ENCODE measurements around the gene EZH2.

DNA sequence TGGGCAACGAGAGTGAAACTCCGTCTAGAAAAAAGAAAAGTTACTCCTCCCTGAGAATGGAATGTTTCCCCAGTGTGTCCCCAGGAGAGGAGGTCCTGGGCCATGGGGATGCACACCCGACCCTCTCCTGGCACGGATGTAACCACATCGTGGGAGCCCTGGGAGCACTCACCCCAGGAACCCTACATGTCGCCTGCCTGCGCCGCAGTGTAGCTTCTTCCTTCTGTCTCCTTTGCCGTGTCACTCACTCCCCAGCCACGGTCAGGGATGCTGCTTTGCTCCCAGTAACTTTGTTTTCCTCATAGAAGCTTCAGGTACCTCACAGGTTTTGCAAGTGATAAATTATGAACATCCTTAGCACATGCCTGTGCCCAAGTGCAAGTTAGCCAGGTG lies 82.0 kb downstream of the EZH2 start:
- TF ChIP-seq, protein P1, sequence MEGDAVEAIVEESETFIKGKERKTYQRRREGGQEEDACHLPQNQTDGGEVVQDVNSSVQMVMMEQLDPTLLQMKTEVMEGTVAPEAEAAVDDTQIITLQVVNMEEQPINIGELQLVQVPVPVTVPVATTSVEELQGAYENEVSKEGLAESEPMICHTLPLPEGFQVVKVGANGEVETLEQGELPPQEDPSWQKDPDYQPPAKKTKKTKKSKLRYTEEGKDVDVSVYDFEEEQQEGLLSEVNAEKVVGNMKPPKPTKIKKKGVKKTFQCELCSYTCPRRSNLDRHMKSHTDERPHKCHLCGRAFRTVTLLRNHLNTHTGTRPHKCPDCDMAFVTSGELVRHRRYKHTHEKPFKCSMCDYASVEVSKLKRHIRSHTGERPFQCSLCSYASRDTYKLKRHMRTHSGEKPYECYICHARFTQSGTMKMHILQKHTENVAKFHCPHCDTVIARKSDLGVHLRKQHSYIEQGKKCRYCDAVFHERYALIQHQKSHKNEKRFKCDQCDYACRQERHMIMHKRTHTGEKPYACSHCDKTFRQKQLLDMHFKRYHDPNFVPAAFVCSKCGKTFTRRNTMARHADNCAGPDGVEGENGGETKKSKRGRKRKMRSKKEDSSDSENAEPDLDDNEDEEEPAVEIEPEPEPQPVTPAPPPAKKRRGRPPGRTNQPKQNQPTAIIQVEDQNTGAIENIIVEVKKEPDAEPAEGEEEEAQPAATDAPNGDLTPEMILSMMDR (IDR thresholded peaks at IDR 0.05): no peak
- TF ChIP-seq, protein P2, sequence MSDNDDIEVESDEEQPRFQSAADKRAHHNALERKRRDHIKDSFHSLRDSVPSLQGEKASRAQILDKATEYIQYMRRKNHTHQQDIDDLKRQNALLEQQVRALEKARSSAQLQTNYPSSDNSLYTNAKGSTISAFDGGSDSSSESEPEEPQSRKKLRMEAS (CRISPR knock-in tag; IDR thresholded peaks at IDR 0.05): no peak
- TF ChIP-seq, protein P3, sequence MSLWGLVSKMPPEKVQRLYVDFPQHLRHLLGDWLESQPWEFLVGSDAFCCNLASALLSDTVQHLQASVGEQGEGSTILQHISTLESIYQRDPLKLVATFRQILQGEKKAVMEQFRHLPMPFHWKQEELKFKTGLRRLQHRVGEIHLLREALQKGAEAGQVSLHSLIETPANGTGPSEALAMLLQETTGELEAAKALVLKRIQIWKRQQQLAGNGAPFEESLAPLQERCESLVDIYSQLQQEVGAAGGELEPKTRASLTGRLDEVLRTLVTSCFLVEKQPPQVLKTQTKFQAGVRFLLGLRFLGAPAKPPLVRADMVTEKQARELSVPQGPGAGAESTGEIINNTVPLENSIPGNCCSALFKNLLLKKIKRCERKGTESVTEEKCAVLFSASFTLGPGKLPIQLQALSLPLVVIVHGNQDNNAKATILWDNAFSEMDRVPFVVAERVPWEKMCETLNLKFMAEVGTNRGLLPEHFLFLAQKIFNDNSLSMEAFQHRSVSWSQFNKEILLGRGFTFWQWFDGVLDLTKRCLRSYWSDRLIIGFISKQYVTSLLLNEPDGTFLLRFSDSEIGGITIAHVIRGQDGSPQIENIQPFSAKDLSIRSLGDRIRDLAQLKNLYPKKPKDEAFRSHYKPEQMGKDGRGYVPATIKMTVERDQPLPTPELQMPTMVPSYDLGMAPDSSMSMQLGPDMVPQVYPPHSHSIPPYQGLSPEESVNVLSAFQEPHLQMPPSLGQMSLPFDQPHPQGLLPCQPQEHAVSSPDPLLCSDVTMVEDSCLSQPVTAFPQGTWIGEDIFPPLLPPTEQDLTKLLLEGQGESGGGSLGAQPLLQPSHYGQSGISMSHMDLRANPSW (CRISPR knock-in tag; conservative IDR thresholded peaks at IDR 0.05; ENCODE audit: low read depth): no peak
- TF ChIP-seq, protein P4, sequence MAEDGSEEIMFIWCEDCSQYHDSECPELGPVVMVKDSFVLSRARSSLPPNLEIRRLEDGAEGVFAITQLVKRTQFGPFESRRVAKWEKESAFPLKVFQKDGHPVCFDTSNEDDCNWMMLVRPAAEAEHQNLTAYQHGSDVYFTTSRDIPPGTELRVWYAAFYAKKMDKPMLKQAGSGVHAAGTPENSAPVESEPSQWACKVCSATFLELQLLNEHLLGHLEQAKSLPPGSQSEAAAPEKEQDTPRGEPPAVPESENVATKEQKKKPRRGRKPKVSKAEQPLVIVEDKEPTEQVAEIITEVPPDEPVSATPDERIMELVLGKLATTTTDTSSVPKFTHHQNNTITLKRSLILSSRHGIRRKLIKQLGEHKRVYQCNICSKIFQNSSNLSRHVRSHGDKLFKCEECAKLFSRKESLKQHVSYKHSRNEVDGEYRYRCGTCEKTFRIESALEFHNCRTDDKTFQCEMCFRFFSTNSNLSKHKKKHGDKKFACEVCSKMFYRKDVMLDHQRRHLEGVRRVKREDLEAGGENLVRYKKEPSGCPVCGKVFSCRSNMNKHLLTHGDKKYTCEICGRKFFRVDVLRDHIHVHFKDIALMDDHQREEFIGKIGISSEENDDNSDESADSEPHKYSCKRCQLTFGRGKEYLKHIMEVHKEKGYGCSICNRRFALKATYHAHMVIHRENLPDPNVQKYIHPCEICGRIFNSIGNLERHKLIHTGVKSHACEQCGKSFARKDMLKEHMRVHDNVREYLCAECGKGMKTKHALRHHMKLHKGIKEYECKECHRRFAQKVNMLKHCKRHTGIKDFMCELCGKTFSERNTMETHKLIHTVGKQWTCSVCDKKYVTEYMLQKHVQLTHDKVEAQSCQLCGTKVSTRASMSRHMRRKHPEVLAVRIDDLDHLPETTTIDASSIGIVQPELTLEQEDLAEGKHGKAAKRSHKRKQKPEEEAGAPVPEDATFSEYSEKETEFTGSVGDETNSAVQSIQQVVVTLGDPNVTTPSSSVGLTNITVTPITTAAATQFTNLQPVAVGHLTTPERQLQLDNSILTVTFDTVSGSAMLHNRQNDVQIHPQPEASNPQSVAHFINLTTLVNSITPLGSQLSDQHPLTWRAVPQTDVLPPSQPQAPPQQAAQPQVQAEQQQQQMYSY (CRISPR knock-in tag; IDR thresholded peaks at IDR 0.05): no peak
- TF ChIP-seq, protein P5, sequence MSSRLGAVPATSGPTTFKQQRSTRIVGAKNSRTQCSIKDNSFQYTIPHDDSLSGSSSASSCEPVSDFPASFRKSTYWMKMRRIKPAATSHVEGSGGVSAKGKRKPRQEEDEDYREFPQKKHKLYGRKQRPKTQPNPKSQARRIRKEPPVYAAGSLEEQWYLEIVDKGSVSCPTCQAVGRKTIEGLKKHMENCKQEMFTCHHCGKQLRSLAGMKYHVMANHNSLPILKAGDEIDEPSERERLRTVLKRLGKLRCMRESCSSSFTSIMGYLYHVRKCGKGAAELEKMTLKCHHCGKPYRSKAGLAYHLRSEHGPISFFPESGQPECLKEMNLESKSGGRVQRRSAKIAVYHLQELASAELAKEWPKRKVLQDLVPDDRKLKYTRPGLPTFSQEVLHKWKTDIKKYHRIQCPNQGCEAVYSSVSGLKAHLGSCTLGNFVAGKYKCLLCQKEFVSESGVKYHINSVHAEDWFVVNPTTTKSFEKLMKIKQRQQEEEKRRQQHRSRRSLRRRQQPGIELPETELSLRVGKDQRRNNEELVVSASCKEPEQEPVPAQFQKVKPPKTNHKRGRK (CRISPR knock-in tag; IDR thresholded peaks at IDR 0.05; ENCODE audit: borderline replicate concordance): no peak
- TF ChIP-seq, protein P6, sequence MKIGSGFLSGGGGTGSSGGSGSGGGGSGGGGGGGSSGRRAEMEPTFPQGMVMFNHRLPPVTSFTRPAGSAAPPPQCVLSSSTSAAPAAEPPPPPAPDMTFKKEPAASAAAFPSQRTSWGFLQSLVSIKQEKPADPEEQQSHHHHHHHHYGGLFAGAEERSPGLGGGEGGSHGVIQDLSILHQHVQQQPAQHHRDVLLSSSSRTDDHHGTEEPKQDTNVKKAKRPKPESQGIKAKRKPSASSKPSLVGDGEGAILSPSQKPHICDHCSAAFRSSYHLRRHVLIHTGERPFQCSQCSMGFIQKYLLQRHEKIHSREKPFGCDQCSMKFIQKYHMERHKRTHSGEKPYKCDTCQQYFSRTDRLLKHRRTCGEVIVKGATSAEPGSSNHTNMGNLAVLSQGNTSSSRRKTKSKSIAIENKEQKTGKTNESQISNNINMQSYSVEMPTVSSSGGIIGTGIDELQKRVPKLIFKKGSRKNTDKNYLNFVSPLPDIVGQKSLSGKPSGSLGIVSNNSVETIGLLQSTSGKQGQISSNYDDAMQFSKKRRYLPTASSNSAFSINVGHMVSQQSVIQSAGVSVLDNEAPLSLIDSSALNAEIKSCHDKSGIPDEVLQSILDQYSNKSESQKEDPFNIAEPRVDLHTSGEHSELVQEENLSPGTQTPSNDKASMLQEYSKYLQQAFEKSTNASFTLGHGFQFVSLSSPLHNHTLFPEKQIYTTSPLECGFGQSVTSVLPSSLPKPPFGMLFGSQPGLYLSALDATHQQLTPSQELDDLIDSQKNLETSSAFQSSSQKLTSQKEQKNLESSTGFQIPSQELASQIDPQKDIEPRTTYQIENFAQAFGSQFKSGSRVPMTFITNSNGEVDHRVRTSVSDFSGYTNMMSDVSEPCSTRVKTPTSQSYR (CRISPR knock-in tag; IDR thresholded peaks at IDR 0.05): no peak
- TF ChIP-seq JUN (CRISPR knock-in tag; IDR thresholded peaks at IDR 0.05): no peak
- no peak for TF ChIP-seq CBFB (CRISPR knock-in tag; IDR thresholded peaks at IDR 0.05; ENCODE audit: low read depth)
- TF ChIP-seq, protein P7, sequence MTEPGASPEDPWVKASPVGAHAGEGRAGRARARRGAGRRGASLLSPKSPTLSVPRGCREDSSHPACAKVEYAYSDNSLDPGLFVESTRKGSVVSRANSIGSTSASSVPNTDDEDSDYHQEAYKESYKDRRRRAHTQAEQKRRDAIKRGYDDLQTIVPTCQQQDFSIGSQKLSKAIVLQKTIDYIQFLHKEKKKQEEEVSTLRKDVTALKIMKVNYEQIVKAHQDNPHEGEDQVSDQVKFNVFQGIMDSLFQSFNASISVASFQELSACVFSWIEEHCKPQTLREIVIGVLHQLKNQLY (CRISPR knock-in tag; IDR thresholded peaks at IDR 0.05): no peak
- TF ChIP-seq, protein P8, sequence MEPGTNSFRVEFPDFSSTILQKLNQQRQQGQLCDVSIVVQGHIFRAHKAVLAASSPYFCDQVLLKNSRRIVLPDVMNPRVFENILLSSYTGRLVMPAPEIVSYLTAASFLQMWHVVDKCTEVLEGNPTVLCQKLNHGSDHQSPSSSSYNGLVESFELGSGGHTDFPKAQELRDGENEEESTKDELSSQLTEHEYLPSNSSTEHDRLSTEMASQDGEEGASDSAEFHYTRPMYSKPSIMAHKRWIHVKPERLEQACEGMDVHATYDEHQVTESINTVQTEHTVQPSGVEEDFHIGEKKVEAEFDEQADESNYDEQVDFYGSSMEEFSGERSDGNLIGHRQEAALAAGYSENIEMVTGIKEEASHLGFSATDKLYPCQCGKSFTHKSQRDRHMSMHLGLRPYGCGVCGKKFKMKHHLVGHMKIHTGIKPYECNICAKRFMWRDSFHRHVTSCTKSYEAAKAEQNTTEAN (CRISPR knock-in tag; IDR thresholded peaks at IDR 0.05): no peak
- no peak for TF ChIP-seq ETV6 (CRISPR knock-in tag; IDR thresholded peaks at IDR 0.05)
- TF ChIP-seq ZNF423 (CRISPR knock-in tag; IDR thresholded peaks at IDR 0.05): no peak
